Measurements from ENCODE around the gene PSME2.
"Not testable (repeated sequence)": the region's sequence is repeated elsewhere in the genome, so short reads cannot be mapped to it uniquely, and the experiment has no call there.

The PSME2 gene

GRCh38 chr14:24110060-24110459, 36.4 kb downstream of the PSME2 start:
- DNase-seq: no peak

- no peak for DNase-seq
These were observed 38.0 kb downstream of the PSME2 start for GRCh38 chr14:24108336-24108874.

- DNase-seq: no peak
These were observed 39.6 kb downstream of the PSME2 start for GRCh38 chr14:24106672-24107271.

GRCh38 chr14:24105609-24106239, 40.7 kb downstream of the PSME2 start:
- not testable (repeated sequence) for DNase-seq

GRCh38 chr14:24103451-24103850, 43.0 kb downstream of the PSME2 start:
- DNase-seq: no peak

- DNase-seq: no peak
These were observed 43.9 kb downstream of the PSME2 start for GRCh38 chr14:24102357-24103048.

- DNase-seq: no peak
These were observed 45.4 kb downstream of the PSME2 start for GRCh38 chr14:24100982-24101494.

GRCh38 chr14:24100197-24100981, 46.0 kb downstream of the PSME2 start:
- DNase-seq: no peak

GRCh38 chr14:24098927-24099813, 47.2 kb downstream of the PSME2 start:
- DNase-seq: no peak

GRCh38 chr14:24098229-24098926, 48.0 kb downstream of the PSME2 start:
- no peak for DNase-seq

- no peak for DNase-seq
These were observed 49.7 kb downstream of the PSME2 start for GRCh38 chr14:24096545-24097181.

GRCh38 chr14:24095271-24096068, 50.9 kb downstream of the PSME2 start:
- DNase-seq: peak; percentile 81

- DNase-seq: peak; percentile 40
These were observed 51.6 kb downstream of the PSME2 start for GRCh38 chr14:24094841-24095270.

GRCh38 chr14:24093901-24094840, 52.2 kb downstream of the PSME2 start, which contains the start of gene PCK2:
Gene PCK2 (plus strand): TSS chr14:24094311. CDS start chr14:24094406, 95 bp downstream.
- peak; percentile 93 for DNase-seq

Measured in stimulated activated CD8-positive, alpha-beta memory T cell treated with anti-CD3 and anti-CD28 coated beads, Interleukin-4, amount 100 ng/mL, for 48 hours (primary cell).